Measurements from ENCODE around the gene SGSM1.

Gene SGSM1

DNA sequence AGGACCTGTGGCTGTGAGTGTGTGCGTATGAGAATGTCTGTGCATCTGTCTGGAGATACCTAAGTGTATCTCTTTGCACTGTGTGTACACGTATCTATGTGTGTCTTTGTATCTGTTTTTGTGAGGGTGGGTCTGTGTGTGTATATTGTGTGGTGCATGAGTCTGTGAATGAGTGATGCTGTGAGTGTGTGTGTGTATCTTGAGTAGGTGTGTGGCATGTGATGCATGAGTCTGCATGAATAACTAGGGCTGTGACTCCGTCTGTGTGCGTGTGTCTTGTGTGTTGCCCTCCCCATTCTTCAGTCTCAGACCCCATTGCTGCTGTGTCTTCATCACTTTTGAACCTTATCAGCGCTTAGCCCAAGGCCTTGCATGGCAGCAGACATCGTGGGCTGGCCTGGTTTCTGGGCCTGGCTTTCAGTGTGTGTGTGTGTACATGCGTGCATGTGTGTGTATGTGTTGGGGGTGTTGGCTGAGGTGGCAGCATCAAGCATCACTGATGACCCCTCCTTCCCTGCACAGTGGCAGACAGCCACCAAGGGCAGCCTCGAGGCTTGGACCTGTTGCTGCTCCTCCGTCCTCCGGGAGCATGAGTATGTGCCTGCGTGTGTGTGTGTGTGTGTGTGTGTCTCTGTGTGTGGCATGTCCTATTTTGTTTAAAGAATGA is 1.4 kb downstream of the SGSM1 start:
- no peak overlapping the region for H3K4me3 ChIP-seq (ENCODE audit: low read depth in 1 of 2, low read length in 2 of 2)
- no peak overlapping the region for H3K27ac ChIP-seq (ENCODE audit: low read depth, low read length)
- H3K9ac ChIP-seq (ENCODE audit: low read depth in 1 of 2, low read length in 2 of 2), result no peak overlapping the region
- H3K36me3 ChIP-seq (ENCODE audit: control insufficient read depth in 1 of 2, insufficient read depth in 2 of 2, low read length in 2 of 2), result no peaks in the 10 kb centered on the region
- H3K9me3 ChIP-seq (ENCODE audit: control insufficient read depth in 1 of 2, low read length in 2 of 2), result no peaks in the 10 kb centered on the region
- H3K27me3 ChIP-seq (ENCODE audit: control insufficient read depth in 1 of 2, insufficient read depth in 2 of 2, low read length in 2 of 2), result peaks cover 0 to 6% of the 10 kb centered on the region in 2 donors
- peaks cover 4 to 5% of the 10 kb centered on the region in 2 donors for H3K4me1 ChIP-seq (ENCODE audit: control insufficient read depth in 1 of 2, insufficient read depth in 2 of 2, low read length in 2 of 2)

DNA sequence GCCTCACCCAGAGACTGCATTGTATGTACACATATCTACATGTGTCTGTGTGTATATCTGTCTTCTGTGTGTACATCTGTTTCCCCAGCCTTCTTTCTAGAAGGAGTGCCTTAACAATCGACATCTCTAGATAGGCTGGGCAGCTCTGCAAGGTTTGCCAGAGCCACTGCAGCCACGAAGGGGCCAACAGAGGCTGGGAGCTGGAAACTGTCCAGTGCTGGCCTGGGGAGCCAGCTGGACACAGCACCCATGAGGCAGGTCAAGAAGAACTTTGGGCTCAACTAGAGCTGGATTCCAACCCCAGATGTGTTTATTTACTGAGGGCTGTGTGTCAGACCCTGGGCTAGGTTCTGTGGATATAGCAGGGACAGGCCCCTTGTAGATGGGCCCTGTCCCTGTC is 3.3 kb downstream of the SGSM1 start:
- Histone ChIP-seq H3K27ac (ENCODE audit: low read depth, low read length) (no peak overlapping the region), H3K4me3 (ENCODE audit: low read depth in 1 of 2, low read length in 2 of 2) (no peak overlapping the region), H3K4me1 (ENCODE audit: control insufficient read depth in 1 of 2, insufficient read depth in 2 of 2, low read length in 2 of 2) (peaks cover 0 to 5% of the 10 kb centered on the region in 2 donors), H3K36me3 (ENCODE audit: control insufficient read depth in 1 of 2, insufficient read depth in 2 of 2, low read length in 2 of 2) (no peaks in the 10 kb centered on the region), H3K27me3 (ENCODE audit: control insufficient read depth in 1 of 2, insufficient read depth in 2 of 2, low read length in 2 of 2) (peaks cover 0 to 6% of the 10 kb centered on the region in 2 donors), H3K9ac (ENCODE audit: low read depth in 1 of 2, low read length in 2 of 2) (no peak overlapping the region), H3K9me3 (ENCODE audit: control insufficient read depth in 1 of 2, low read length in 2 of 2) (no peaks in the 10 kb centered on the region)

DNA sequence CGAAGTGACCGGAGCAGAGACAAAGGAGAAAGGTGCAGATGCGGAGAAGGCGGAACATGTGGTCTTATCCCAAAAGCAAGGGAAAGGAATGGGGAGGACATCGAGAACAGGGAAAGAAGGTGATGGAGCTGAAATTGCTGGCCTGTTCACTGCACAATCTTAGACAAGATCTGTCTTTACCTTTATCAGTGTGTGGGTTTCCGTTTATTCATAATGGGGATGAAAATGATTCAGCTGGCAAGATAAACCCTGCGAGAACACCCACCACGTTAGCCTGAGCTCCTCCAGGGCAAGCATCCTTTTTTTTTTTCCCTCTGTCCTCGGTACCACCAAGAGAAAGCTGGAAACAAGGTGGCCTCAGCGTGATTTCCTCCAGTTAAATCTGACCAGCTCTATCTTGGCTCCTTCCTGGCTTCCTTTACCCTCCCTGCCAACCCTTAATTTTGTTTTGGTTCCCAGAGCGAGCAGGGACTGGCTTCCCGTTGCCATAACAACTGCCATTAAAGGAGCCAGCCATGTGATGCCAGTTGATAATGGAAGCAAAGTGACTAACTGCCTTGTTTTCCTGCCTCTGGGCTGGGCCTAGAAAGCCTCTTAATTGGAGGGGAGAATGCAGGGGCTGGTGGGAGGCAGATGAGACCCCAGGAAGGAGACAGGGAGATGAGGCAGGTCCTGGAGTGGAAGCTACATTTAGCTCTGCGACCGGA is 4.2 kb downstream of the SGSM1 start:
- Histone ChIP-seq H3K36me3 (ENCODE audit: control insufficient read depth in 1 of 2, insufficient read depth in 2 of 2, low read length in 2 of 2) (no peaks in the 10 kb centered on the region), H3K27ac (ENCODE audit: low read depth, low read length) (no peak overlapping the region), H3K4me3 (ENCODE audit: low read depth in 1 of 2, low read length in 2 of 2) (no peak overlapping the region), H3K9ac (ENCODE audit: low read depth in 1 of 2, low read length in 2 of 2) (no peak overlapping the region), H3K9me3 (ENCODE audit: control insufficient read depth in 1 of 2, low read length in 2 of 2) (no peaks in the 10 kb centered on the region), H3K4me1 (ENCODE audit: control insufficient read depth in 1 of 2, insufficient read depth in 2 of 2, low read length in 2 of 2) (peaks cover 0 to 5% of the 10 kb centered on the region in 2 donors), H3K27me3 (ENCODE audit: control insufficient read depth in 1 of 2, insufficient read depth in 2 of 2, low read length in 2 of 2) (peaks cover 0 to 6% of the 10 kb centered on the region in 2 donors)

- H3K9me3 ChIP-seq (ENCODE audit: control insufficient read depth in 1 of 2, low read length in 2 of 2), result peaks cover 0 to 3% of the 10 kb centered on the region in 2 donors
- peaks cover 0 to 3% of the 10 kb centered on the region in 2 donors for H3K27me3 ChIP-seq (ENCODE audit: control insufficient read depth in 1 of 2, insufficient read depth in 2 of 2, low read length in 2 of 2)
- H3K27ac ChIP-seq (ENCODE audit: low read depth, low read length), result no peak overlapping the region
- no peak overlapping the region for H3K4me3 ChIP-seq (ENCODE audit: low read depth in 1 of 2, low read length in 2 of 2)
- H3K9ac ChIP-seq (ENCODE audit: low read depth in 1 of 2, low read length in 2 of 2), result no peak overlapping the region
- no peaks in the 10 kb centered on the region for H3K36me3 ChIP-seq (ENCODE audit: control insufficient read depth in 1 of 2, insufficient read depth in 2 of 2, low read length in 2 of 2)
- no peaks in the 10 kb centered on the region for H3K4me1 ChIP-seq (ENCODE audit: control insufficient read depth in 1 of 2, insufficient read depth in 2 of 2, low read length in 2 of 2)
Observed at GRCh38 chr22:24812950-24813775, 7.2 kb downstream of the SGSM1 start.

DNA sequence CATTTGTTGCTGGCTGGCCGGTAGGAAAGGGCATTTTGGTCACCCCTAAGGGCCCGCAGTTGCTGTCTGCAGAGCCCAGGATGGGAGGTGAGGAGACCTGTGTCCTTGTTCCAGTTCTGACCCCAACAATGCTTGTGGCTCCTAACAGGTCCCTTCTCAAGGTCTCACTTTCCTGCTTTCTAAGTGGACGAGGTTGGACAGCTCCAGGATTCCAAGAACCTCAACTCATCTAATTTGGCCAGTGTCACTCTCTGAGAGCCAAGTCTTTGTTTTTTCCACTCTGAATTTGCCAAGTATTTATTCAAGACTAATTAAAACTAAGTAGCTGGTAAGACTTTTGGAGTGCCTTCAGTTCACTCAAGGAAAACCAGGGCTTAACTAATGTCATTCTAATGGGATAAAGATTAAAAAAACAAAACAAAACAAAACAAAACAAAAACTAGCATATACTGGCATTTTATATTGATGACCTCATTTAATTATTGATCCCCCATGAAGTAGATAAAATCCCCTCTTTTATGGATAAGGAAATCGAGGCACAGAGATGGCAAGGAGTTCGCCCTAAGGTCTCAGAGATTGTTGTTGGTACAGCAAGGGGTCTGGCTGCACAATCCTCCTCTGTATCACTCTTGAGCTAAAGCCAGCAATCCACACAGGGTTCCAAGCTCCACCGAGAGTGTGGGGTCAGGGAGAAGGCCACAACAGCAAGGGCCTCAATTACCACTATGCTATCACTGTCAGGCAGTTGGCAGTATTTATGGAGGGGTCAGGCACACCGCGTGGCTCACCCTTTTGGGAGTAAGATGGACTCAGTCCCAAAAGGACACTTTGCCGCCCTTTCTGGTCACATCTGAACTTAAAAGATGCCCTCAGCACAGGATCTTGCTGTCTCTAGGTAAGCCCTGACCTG is 8.1 kb downstream of the SGSM1 start:
- H3K4me3 ChIP-seq (ENCODE audit: low read depth in 1 of 2, low read length in 2 of 2), result no peak overlapping the region
- H3K4me1 ChIP-seq (ENCODE audit: control insufficient read depth in 1 of 2, insufficient read depth in 2 of 2, low read length in 2 of 2), result no peaks in the 10 kb centered on the region

DNA sequence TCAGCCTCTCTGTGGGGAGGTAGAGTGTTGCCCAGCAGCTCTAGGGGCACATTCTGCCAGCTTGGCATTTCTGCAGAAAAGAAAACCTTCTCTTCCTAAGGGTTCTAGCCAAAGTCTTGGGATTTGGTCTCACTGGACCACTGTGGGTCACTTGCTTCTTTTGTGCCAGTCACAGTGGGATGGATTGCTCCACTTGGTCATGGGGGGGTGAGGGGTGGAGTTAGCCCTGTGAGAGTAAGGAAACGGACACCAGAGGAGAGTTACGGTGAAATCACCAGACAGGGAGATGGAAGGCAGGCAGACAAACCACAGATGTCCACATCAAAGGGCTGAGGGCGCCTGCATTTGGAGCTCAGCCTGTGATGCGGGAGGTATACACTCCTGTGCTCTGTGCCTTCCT is 10.8 kb downstream of the SGSM1 start:
- H3K4me3 ChIP-seq (ENCODE audit: low read depth in 1 of 2, low read length in 2 of 2), result no peak overlapping the region
- H3K4me1 ChIP-seq (ENCODE audit: control insufficient read depth in 1 of 2, insufficient read depth in 2 of 2, low read length in 2 of 2), result peaks cover 0 to 10% of the 10 kb centered on the region in 2 donors
- no peak overlapping the region for H3K27ac ChIP-seq (ENCODE audit: low read depth, low read length)
- no peak overlapping the region for H3K9ac ChIP-seq (ENCODE audit: low read depth in 1 of 2, low read length in 2 of 2)
- H3K27me3 ChIP-seq (ENCODE audit: control insufficient read depth in 1 of 2, insufficient read depth in 2 of 2, low read length in 2 of 2), result no peaks in the 10 kb centered on the region
- H3K36me3 ChIP-seq (ENCODE audit: control insufficient read depth in 1 of 2, insufficient read depth in 2 of 2, low read length in 2 of 2), result no peaks in the 10 kb centered on the region
- H3K9me3 ChIP-seq (ENCODE audit: control insufficient read depth in 1 of 2, low read length in 2 of 2), result peaks cover 0 to 3% of the 10 kb centered on the region in 2 donors

More for the DNA sequence above, 8.1 kb downstream of the SGSM1 start:
- H3K9me3 ChIP-seq (ENCODE audit: control insufficient read depth in 1 of 2, low read length in 2 of 2), result peaks cover 0 to 3% of the 10 kb centered on the region in 2 donors
- H3K27ac ChIP-seq (ENCODE audit: low read depth, low read length), result no peak overlapping the region
- no peaks in the 10 kb centered on the region for H3K36me3 ChIP-seq (ENCODE audit: control insufficient read depth in 1 of 2, insufficient read depth in 2 of 2, low read length in 2 of 2)
- H3K27me3 ChIP-seq (ENCODE audit: control insufficient read depth in 1 of 2, insufficient read depth in 2 of 2, low read length in 2 of 2), result peaks cover 0 to 3% of the 10 kb centered on the region in 2 donors
- no peak overlapping the region for H3K9ac ChIP-seq (ENCODE audit: low read depth in 1 of 2, low read length in 2 of 2)

GRCh38 chr22:24819487-24819886 is 13.5 kb downstream of the SGSM1 start:
- Histone ChIP-seq H3K27ac (ENCODE audit: low read depth, low read length) (no peak overlapping the region), H3K27me3 (ENCODE audit: control insufficient read depth in 1 of 2, insufficient read depth in 2 of 2, low read length in 2 of 2) (no peaks in the 10 kb centered on the region), H3K36me3 (ENCODE audit: control insufficient read depth in 1 of 2, insufficient read depth in 2 of 2, low read length in 2 of 2) (no peaks in the 10 kb centered on the region), H3K9me3 (ENCODE audit: control insufficient read depth in 1 of 2, low read length in 2 of 2) (peaks cover 0 to 3% of the 10 kb centered on the region in 2 donors), H3K4me1 (ENCODE audit: control insufficient read depth in 1 of 2, insufficient read depth in 2 of 2, low read length in 2 of 2) (peaks cover 0 to 10% of the 10 kb centered on the region in 2 donors), H3K4me3 (ENCODE audit: low read depth in 1 of 2, low read length in 2 of 2) (no peak overlapping the region), H3K9ac (ENCODE audit: low read depth in 1 of 2, low read length in 2 of 2) (no peak overlapping the region)

DNA sequence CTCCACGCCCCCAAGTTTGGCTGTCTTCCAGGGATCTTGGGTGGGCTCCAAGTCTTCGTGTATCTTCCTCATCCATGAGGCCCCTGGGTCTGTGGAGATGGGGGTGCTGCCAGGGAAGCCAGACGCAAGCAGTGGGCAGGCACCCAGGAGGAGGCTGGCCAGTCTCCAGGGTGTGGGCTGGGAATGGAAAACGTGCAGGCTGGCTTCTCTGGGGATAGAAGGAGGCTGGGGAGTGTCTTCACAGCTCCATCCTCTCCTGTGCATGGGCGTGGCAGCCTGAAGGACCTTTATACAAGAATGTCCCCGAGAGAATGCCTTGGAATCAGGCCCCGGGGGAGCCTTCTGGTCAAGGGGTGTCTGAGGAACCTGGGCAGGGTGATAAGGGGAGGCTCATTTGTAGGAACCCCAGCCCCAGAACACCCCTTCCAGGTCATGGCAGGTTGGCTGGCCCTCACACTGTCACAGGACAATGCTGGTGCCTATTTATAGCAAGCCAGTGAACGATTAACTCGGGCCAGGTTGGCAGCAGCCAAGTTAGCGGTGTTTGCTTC is 14.0 kb downstream of the SGSM1 start:
- Histone ChIP-seq H3K9ac (ENCODE audit: low read depth in 1 of 2, low read length in 2 of 2) (no peak overlapping the region), H3K4me3 (ENCODE audit: low read depth in 1 of 2, low read length in 2 of 2) (no peak overlapping the region), H3K27ac (ENCODE audit: low read depth, low read length) (no peak overlapping the region)

GRCh38 chr22:24822471-24822870 is 16.5 kb downstream of the SGSM1 start:
- Histone ChIP-seq H3K9me3 (ENCODE audit: control insufficient read depth in 1 of 2, low read length in 2 of 2) (no peaks in the 10 kb centered on the region), H3K27me3 (ENCODE audit: control insufficient read depth in 1 of 2, insufficient read depth in 2 of 2, low read length in 2 of 2) (no peaks in the 10 kb centered on the region), H3K36me3 (ENCODE audit: control insufficient read depth in 1 of 2, insufficient read depth in 2 of 2, low read length in 2 of 2) (no peaks in the 10 kb centered on the region), H3K4me1 (ENCODE audit: control insufficient read depth in 1 of 2, insufficient read depth in 2 of 2, low read length in 2 of 2) (peaks cover 0 to 11% of the 10 kb centered on the region in 2 donors), H3K4me3 (ENCODE audit: low read depth in 1 of 2, low read length in 2 of 2) (no peak overlapping the region), H3K27ac (ENCODE audit: low read depth, low read length) (no peak overlapping the region), H3K9ac (ENCODE audit: low read depth in 1 of 2, low read length in 2 of 2) (no peak overlapping the region)

More for the DNA sequence above, 14.0 kb downstream of the SGSM1 start:
- H3K9me3 ChIP-seq (ENCODE audit: control insufficient read depth in 1 of 2, low read length in 2 of 2), result peaks cover 0 to 3% of the 10 kb centered on the region in 2 donors
- peaks cover 0 to 10% of the 10 kb centered on the region in 2 donors for H3K4me1 ChIP-seq (ENCODE audit: control insufficient read depth in 1 of 2, insufficient read depth in 2 of 2, low read length in 2 of 2)
- H3K36me3 ChIP-seq (ENCODE audit: control insufficient read depth in 1 of 2, insufficient read depth in 2 of 2, low read length in 2 of 2), result no peaks in the 10 kb centered on the region
- no peaks in the 10 kb centered on the region for H3K27me3 ChIP-seq (ENCODE audit: control insufficient read depth in 1 of 2, insufficient read depth in 2 of 2, low read length in 2 of 2)
